ENCODE results near the gene TBC1D7.

DNA sequence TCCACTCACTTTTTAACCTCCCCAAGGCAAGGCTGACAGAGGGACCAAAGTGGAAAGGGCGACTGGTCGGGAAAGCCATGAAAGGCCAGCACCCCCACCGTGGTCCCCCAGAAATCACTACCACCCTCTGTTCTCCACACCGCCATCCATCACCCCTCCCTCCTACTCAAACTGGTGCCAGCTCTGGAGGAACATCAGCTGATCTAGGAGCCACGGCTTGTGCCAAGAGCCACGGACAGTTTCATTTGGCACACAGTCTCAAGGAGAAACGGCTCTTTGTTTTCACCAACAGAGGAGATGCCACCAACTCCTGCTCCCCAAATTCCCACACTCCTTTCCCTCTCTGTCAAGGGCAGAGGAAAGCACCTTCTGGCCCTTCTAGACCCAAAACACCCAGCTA lies 26.0 kb downstream of the TBC1D7 start:
- no peak for TF ChIP-seq EZH2 (IDR thresholded peaks at IDR 0.05; ENCODE audit: insufficient read depth, poor library complexity, severe bottlenecking)
- TF ChIP-seq EZH2phosphoT487 (IDR thresholded peaks at IDR 0.05; ENCODE audit: insufficient read depth, low read depth) = no peak

Data from GM23248 (cell line).